HG03159 (cell line): Measurements from ENCODE around the gene ZCCHC2.

Experiments
- ATAC-seq: cut with Tn5 transposase; IDR thresholded peaks from one replicate; pipeline ENCODE4 v1.9.1; 2021; ENCODE audit warnings: mild to moderate bottlenecking, moderate library complexity; ENCODE audit not compliant: unreplicated experiment

ZCCHC2 gene

DNA sequence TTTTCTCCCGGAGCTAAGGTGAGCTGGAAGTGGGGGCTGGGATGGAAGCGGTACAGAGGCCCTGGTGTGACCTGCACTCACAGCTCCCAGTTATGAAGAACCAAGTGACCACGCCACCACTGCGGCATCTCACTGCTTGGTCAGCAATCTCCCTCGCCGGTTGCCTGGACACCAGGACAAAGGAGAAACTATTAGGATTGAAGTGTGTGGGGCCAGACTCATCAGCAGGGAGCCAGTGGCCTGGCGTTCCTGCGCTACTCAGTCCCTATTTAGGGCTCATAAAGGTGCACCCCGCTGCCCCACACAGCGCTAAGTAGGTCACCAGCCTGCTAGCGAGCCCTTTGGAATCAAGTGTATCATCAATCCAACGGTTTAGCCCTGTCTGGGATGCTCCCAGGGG, 82.9 kb downstream of the ZCCHC2 start:
- no peak for ATAC-seq

DNA sequence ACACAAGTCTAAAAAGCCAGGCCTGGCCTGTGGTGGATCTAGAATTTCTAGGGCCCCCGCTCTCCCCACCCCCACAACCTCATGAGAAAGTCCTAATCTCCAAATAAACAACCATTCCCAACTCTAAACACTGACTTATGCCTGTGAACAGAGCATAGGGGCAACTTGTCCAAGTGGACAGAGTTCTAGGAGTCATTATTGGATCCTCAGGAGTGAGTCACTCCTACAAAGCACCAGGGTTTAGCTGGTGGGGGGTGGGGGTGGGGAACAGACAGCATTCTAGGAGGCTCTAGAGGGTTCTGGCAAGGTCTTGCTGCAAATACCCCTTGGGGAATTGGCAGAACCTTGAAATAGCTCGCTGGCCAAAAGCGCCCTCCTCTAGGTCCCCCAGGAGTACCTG, 83.3 kb downstream of the ZCCHC2 start:
- no peak for ATAC-seq

DNA sequence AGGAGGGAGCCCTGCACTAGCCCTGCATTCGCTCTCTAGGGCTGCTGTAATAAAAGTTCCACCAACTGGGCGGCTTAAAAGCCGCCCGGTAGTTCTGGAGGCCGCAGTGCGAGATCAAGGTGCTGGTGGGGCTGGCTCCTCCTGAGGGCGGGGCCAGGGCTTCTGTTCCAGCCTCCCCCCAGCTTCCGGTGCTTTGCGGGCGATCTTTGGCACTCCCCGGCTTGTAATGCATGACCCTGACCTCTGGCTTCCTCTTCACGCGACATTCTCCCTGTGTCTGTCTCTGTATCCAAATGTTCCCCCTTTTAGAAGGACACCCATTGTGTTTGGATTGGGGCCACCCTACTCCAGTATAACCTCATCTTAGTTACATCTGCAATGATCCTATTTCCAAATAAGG, 84.5 kb downstream of the ZCCHC2 start:
- ATAC-seq, result no peak

DNA sequence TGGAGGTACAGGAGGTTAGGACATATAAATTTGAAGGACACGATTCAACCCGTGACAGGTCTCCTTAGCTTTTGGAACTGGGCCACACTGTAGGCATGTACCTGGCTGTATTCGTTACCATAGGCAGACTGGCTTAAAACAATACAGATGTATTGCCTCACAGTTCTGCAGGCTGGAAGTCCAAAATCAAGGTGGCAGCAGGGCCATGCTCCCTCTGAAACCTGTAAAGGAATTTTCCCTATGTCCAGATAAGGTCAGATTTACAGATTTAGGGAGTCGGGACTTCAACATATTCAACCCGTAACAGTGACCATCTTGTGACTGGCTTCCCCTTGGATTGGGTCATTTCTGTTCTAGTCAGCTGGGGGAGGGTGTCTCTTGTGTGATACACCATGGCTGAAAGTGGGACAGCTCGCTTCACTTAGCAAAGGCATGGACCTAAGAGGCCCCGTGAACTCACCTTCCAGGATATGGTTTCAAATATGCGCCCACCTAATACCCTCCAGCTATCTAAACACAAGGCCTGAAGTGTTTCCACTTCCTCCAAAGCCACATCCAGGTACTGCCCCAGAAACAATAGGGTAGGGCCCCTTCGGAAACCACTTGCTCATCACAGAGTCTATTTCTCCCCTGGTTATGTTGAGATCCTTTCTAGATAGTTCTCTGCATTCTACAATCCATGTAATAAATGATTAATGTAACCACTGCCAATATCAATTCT, 85.0 kb downstream of the ZCCHC2 start:
- no peak for ATAC-seq

DNA sequence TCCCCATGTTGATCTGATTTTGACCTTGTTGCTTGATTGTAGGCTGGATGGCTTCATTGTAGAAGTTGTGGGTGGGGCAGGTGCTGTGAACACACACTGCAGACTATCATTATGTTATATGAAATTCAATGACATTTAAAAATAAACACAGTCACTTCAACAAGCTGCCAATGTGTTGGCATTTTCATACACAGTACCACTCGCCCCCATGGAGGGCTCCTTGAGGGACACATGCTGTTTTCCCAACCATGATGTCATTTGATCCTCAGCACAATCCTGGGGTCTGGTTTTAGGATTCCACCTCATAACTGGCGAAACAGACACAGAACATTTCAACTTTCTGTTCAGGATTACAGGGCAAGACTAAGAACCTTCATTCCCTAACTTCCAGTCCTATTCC, 86.9 kb downstream of the ZCCHC2 start:
- no peak for ATAC-seq

DNA sequence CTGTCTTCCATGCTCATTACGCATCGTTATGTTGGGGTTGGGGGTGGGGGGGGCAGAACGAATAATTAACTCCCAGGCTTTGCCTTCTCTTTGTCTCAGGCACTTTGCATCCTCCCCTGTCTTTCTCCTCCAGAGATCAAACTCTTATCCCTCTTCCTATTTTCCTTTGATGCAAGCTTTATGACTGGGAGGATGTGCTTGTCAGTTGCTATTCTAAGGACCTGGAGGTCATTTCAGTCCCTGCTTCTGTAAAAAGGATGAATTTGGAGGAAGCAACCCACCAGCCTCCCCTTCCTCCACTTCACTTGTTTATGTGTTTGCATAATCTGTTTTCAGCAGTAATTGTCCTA, 87.5 kb downstream of the ZCCHC2 start:
- ATAC-seq, result no peak

DNA sequence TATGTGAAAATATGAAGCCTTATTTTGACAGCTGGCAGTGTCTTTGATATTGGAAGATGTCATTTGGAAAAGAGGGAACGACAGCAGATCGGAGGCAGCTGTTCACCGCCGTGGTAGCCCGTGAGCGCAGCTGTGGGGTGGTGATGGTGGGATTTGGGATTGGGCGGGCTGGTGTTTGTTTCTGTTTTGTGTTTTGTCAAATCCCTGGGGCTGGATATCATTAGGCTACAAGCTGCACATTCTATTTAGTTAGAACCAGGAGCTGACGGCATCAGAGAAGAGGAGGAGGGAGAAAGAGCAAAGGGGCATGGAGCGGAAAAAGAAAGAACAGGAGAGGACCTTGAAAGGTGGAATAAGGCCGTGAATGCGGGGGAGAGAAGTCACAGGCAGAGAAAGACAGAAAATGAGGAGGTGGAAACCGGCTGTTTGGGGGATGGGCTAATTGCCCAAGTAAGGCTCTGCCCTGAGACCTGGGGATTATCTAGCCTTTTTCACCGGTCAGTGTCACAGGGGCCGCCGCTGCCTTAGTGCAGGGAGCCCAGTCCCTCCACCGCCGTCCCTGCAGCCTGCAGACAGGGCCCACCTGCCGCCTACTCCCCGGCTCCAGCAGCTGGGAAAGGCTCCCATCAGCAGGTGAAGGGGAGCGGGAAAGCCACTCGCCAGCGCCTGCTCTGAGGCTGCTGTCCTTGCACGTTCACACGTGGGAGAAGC, 88.0 kb downstream of the ZCCHC2 start:
- no peak for ATAC-seq

DNA sequence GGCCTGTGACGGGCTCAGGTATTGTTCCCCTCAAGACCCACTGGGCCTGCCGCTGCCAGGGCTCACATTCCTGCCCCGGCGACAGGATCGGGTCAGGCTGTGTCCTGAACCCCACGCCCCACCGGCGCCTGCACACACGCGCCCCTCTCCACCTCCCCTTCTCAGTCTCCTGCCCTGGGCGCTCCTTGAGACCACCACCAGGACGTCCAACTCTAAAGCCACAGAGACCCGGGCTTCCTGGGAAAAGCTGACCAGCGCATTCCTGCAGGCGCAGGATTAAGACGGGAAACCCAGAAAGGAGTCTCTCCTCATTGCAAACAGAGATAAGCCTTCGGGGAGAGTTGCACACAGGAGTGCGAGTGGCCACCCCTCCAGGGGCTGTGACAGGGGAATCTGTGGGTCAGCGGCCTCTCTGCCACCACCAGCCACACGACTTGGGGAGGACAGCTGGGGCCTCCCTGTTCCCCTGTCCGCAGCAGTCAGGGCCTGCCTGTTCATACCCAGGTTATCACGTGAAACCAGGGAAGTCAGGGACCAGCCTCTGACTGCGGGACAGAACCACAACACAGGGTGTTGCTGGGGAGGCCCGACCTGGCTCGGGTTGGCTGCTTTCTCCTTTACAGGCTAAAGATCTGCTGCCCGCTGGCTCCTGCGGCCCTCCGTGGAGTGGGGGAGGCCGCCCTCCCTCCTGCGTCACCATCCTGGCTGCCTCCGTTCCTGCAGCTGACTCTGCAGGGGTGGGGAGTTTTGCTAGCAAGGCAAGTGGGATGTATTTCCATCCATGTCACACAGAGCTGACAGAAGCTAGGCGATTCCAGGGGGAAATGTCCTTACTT, 88.8 kb downstream of the ZCCHC2 start:
- no peak for ATAC-seq

DNA sequence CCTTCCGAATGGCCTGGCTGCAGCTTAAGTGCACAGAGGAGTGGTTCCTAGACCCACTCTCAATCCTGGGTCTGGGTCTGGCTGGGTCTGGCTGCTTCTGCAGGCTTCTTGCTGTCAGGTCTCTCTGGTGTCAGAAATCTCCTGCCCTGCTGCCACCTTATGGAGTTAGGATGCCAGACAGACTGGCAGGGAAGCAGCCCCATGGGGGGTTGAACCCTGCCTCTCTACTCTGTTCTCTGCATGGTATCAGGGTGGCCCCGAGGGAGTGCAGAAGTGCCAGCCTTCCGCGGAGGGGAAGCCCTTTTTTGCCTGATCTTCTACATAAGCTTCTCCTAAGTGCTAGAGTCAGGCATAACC, 89.4 kb downstream of the ZCCHC2 start:
- no peak for ATAC-seq

DNA sequence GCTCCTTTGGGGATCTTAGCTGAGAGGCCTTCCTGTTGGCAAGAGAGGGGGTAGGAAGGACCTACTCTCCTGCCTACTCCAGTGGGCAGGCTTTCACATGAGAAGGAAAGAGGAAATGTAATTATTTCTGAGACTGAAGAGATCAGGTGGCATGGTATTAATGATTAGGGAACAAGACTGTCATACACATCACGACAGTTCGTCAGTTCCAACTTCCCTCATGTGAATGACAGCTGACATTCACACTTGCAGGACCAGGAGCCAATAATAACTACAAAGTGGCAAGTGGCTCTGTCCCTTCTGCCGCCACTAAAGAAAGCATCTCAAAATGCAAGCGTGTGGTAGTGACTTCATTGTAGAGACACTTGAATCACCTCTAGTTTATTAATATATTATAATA, 90.0 kb downstream of the ZCCHC2 start:
- ATAC-seq, result no peak

DNA sequence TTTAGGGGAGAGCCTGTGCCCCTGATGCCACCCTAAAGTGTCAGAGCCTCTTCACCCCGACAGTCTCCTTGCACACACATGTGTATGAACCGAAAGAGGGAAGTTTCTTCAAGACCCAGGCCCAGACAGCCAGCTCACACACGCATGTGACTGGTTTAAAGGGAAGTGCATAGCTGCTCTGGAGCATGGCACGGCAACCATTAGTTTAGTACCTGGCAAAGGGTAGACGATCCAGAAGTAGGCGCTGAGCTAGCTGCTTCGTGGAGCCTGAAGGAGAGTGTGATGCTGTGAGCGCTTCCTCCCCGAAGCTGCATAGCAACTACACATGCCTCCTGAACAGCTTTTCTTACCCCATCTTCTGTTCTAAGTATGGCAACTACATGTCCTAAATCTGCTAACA, 91.7 kb downstream of the ZCCHC2 start:
- no peak for ATAC-seq

DNA sequence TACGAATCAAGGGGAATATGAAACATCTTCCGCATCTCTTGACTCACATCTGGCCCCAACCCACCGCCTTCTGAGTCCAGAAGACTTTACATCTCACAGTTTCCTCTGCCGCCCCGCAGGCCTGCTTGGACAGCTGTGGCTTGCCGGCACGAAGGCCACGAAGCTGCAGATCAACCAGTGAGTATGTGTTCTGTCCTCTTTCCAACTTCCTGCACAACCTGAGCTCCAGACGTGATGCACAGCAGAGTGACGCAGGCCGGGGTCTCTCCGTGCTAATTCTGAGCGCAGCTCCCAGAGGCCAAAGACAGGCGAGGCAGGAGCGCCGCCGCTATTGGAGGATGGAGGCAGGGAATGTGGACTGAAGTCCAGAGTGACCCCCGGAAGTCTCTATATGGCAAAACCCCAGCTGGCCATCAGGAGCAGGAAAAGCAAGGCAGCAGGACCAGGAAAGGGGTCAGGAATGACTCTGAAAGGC, 93.5 kb downstream of the ZCCHC2 start:
- no peak for ATAC-seq

DNA sequence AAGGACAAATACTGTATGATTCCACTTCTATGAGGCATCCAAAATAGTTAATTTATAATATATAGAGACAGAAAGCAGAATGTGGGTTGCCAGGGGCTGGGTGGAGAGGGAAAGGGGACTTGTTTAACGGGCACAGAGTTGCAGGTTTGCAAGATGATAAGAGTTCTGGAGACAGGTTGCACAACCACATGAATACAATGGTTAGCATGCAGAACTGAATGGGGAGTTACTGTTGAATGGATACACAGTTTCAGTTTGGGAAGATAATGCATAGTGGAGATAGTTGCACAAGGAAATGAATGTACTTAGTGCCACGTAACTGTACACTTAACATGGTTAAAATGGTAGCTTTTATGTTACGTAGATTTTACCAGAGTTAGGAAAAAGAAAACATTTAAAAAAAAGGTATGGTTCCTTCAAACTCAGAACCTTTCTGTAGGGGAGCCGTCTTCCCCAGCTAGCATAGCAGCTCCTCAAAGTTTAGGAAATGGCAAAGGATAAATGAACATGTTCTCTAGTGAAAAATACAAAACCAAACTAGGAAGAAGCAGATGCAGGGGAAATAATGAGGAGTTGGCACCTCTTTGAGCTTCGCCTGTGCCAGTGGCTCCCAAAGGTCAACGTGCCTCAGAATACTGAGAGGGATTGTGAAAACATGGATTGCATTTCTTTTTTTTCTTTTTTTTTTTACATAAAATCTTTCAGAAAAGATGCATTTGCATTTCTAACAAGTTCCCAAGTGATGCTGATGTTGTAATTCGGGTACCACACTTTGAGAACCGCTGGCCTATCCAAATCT, 95.2 kb downstream of the ZCCHC2 start:
- ATAC-seq, result no peak

DNA sequence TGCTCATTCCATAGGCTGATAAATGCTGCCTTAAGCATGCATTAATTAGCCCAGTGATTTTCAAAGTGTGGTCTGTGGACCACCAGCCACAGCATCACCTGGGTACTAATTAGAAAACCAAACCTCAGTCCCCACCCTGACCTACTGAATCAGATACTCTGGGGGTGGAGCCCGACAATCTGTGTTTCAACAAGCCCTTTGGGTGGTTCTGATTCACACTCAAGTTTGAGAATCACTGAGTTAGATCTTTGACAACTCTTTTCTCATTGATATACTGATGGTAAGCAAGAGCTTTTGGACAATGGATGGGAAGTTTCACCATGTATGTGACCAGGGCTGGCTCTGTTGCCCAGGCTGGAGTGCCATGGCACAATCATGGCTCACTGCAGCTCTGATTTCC, 95.9 kb downstream of the ZCCHC2 start:
- ATAC-seq, result no peak

DNA sequence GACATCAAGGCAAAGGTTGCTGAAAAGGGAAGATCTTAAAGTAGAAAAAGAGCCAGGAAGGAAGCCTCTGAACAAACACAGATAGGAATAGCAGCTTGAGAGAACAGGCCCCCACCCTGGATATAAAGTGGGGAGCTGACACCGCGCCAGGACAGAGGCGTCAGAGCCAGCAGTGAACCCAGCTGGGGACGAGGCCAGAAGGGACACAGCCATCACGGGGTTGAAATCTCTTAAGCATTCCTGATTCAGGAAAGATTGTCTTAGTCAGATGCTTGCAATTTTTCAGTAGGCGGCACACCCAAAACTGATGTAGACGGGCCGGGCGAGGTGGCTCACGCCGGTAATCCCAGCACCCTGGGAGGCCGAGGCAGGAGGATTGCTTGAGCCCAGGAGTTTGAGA, 98.7 kb downstream of the ZCCHC2 start:
- no peak for ATAC-seq

DNA sequence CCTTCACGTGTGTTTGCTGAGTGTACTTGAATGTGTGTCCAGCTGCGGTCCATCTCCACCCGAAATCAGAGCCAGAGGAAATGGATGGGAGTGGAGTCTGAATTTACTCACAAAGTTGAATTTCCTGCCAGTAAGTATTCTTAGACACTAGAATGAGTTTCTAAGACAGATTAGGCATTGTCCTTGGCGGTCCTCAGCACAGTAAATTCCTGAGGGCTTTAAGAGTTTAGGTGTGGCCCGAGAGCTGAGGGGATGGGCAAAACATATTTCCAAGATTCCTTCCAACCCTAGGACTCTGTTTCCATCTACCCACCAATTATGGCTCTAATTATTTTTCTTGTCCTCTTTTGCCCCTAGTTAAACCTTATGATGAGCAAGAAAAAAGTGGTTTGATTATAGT, 102.2 kb downstream of the ZCCHC2 start:
- no peak for ATAC-seq
